Measurements from ENCODE around the gene SRSF11.

- TF ChIP-seq, protein P1, sequence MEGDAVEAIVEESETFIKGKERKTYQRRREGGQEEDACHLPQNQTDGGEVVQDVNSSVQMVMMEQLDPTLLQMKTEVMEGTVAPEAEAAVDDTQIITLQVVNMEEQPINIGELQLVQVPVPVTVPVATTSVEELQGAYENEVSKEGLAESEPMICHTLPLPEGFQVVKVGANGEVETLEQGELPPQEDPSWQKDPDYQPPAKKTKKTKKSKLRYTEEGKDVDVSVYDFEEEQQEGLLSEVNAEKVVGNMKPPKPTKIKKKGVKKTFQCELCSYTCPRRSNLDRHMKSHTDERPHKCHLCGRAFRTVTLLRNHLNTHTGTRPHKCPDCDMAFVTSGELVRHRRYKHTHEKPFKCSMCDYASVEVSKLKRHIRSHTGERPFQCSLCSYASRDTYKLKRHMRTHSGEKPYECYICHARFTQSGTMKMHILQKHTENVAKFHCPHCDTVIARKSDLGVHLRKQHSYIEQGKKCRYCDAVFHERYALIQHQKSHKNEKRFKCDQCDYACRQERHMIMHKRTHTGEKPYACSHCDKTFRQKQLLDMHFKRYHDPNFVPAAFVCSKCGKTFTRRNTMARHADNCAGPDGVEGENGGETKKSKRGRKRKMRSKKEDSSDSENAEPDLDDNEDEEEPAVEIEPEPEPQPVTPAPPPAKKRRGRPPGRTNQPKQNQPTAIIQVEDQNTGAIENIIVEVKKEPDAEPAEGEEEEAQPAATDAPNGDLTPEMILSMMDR (IDR thresholded peaks at IDR 0.05; ENCODE audit: low read depth, low read length, poor library complexity, severe bottlenecking) = no peak
- no peak for TF ChIP-seq EZH2phosphoT487 (IDR thresholded peaks at IDR 0.05; ENCODE audit: borderline replicate concordance, low read length)
These were observed 27.5 kb downstream of the SRSF11 start for GRCh38 chr1:70248729-70249128.

Data from DOHH2 (cell line).